Activated T-helper 2 cell treated with anti-CD3 and anti-CD28 coated beads, Interferon-gamma antibody, Interleukin-2, Interleukin-4, amounts not matched to agents 10 μg/mL and 5 μg/mL and 100 μg/mL, durations not matched to agents 14 hours and 24 hours and 36 hours (primary cell): Measurements from ENCODE around the gene TMEM170B. TPM values are rescaled to one million over a fixed set of nuclear protein-coding genes. Genes with fewer than 3 reads are reported as not detected.
"Not testable (repeated sequence)": the region's sequence is repeated elsewhere in the genome, so short reads cannot be mapped to it uniquely, and the experiment has no call there.

Source experiments
- DNase-seq: peaks from one replicate; pipeline ENCODE4 v3.0.0; 2021; ENCODE audit warnings: low spot score
- H3K27ac Mint-ChIP-seq: one replicate; pipeline ENCODE4 v1.8.0; 2021; ENCODE audit warnings: mixed read lengths
- H3K27me3 Mint-ChIP-seq: one replicate; pipeline ENCODE4 v1.8.0; 2021; ENCODE audit warnings: low read depth, mixed read lengths
- H3K36me3 Mint-ChIP-seq: one replicate; pipeline ENCODE4 v1.8.0; 2021; ENCODE audit warnings: low read depth, mixed read lengths
- H3K4me1 Mint-ChIP-seq: one replicate; pipeline ENCODE4 v1.8.0; 2021; ENCODE audit warnings: low read depth, mixed read lengths
- H3K4me3 Mint-ChIP-seq: one replicate; pipeline ENCODE4 v1.8.0; 2021; ENCODE audit warnings: low read depth, mild to moderate bottlenecking, moderate library complexity, mixed read lengths
- H3K9me3 Mint-ChIP-seq: one replicate; pipeline ENCODE4 v1.8.0; 2021; ENCODE audit warnings: mixed read lengths
- intact Hi-C: fragments of 100-400 bp; cut with micrococcal nuclease; formaldehyde crosslinking; loops from one replicate; pipeline ENCODE4 v1.15.1; 2023
- total RNA-seq: library from RNA; stranded (reverse); gene quantifications from 2 replicates; pipeline ENCODE4 v1.2.3, GENCODE V29; 2022

Gene TMEM170B
- total RNA-seq, 1 donor from 2014 or later = 0.62 TPM

DNA sequence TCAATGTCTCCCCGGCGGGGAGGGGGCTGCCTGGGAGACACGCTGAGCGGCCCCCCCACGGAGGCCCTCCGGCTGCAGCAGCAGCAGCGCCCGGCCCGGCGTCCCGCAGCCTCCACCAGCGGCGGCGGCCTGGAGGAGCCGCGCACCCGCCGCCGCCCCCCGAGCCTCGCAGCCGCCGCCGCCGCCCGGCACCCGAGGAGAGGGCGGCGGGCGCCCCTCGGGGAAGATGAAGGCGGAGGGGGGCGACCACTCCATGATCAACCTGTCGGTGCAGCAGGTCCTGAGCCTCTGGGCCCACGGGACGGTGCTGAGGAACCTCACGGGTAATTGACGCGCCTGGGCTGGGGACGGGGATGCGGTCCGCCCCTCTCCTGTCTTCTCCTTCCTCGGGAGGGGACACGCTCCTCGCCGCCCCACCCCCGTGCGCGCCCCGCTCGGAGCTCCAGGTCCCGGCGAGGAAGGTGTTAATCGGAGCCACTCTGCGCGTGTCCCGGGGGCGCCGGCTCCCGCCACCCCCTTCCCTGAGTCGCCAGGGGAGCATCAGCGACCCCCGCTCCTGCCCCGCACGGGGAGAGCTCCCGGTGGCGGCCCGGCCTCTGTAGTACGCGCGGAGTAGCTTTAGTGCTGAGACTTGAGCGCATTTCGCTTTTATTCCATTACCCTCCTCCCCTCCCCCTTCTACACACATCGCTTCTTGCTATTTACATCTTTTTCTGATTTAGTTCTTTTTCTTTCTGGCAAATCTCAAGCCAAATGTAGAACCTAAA lies 686 bp downstream of the TMEM170B start:
- H3K9me3 Mint-ChIP-seq = no peaks in the 10 kb centered on the region
- peaks cover 60% of the 10 kb centered on the region for H3K27me3 Mint-ChIP-seq
- peak overlapping the region; percentile 72 for H3K4me3 Mint-ChIP-seq
- DNase-seq = no peak
- intact Hi-C loops = loop anchor here (1.0 to 5.0 kb wide), 2 partner anchors 306 to 445 kb away; partner anchors contain the start of genes NEDD9 and SMIM13
- H3K36me3 Mint-ChIP-seq = no peaks in the 10 kb centered on the region
- no peak overlapping the region for H3K27ac Mint-ChIP-seq
- H3K4me1 Mint-ChIP-seq = peaks cover 5% of the 10 kb centered on the region

DNA sequence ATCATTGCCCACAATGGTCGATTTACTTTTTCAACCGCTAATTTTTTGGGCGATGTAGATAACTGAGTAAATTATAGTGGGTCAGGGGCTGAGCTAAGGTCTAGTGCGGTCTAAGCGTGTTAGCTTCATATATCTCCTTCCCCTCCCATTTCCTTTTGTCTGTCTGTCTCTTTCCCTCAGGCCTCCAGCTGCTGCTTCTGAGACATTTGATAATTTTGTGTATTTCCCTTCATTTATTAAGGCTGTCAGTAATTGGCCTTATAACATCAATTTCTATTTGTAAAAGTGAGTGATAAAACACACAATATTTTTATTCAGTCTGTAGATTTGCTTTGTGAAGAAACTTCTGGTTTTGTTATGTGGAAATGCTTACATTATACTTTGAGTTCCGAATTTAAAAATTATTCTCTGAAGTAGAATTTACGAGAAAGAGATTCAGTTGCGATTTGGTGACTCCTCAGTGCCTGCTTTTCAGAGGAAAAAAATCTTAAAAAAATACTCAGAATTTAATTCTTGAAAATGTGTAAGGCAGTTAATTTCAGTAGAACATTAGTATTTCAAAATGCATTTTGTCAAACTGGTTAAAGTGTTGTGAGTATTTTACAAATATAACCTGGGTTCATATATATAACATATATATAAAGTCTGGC lies 1.4 kb downstream of the TMEM170B start:
- no peaks in the 10 kb centered on the region for H3K9me3 Mint-ChIP-seq
- intact Hi-C loops = loop anchor here (1.0 to 5.0 kb wide), 2 partner anchors 307 to 446 kb away; partner anchors contain the start of genes NEDD9 and SMIM13
- no peaks in the 10 kb centered on the region for H3K36me3 Mint-ChIP-seq
- no peak overlapping the region for H3K27ac Mint-ChIP-seq
- peaks cover 5% of the 10 kb centered on the region for H3K4me1 Mint-ChIP-seq
- no peak for DNase-seq
- peak overlapping the region; percentile 72 for H3K4me3 Mint-ChIP-seq
- H3K27me3 Mint-ChIP-seq = peaks cover 60% of the 10 kb centered on the region

- Mint-ChIP-seq H3K4me1 (no peaks in the 10 kb centered on the region), H3K4me3 (no peak overlapping the region)
- no peak for DNase-seq
Measured at GRCh38 chr6:11542863-11543262, 5.3 kb downstream of the TMEM170B start.

GRCh38 chr6:11543919-11544518 lies 6.5 kb downstream of the TMEM170B start:
- intact Hi-C loops = no loop called here
- DNase-seq = no peak
- peaks cover 33% of the 10 kb centered on the region for H3K27me3 Mint-ChIP-seq
- H3K4me3 Mint-ChIP-seq = no peak overlapping the region
- H3K36me3 Mint-ChIP-seq = no peaks in the 10 kb centered on the region
- H3K27ac Mint-ChIP-seq = no peak overlapping the region
- no peaks in the 10 kb centered on the region for H3K4me1 Mint-ChIP-seq
- H3K9me3 Mint-ChIP-seq = no peaks in the 10 kb centered on the region

More at GRCh38 chr6:11542863-11543262, 5.3 kb downstream of the TMEM170B start:
- intact Hi-C loops = no loop called here
- no peaks in the 10 kb centered on the region for H3K9me3 Mint-ChIP-seq
- no peaks in the 10 kb centered on the region for H3K36me3 Mint-ChIP-seq
- H3K27ac Mint-ChIP-seq = no peak overlapping the region
- H3K27me3 Mint-ChIP-seq = peaks cover 39% of the 10 kb centered on the region

GRCh38 chr6:11547846-11548245 lies 10.3 kb downstream of the TMEM170B start:
- H3K36me3 Mint-ChIP-seq = not testable (repeated sequence)

GRCh38 chr6:11548578-11548977 lies 11.0 kb downstream of the TMEM170B start:
- H3K4me3 Mint-ChIP-seq, H3K36me3 Mint-ChIP-seq: not testable (repeated sequence)

More at GRCh38 chr6:11547846-11548245, 10.3 kb downstream of the TMEM170B start:
- H3K4me3 Mint-ChIP-seq, intact Hi-C loops, H3K9me3 Mint-ChIP-seq, H3K4me1 Mint-ChIP-seq, H3K27me3 Mint-ChIP-seq, DNase-seq, H3K27ac Mint-ChIP-seq: not testable (repeated sequence)

GRCh38 chr6:11551053-11551452 lies 13.5 kb downstream of the TMEM170B start:
- no peaks in the 10 kb centered on the region for H3K36me3 Mint-ChIP-seq
- no peak overlapping the region for H3K4me3 Mint-ChIP-seq
- H3K27me3 Mint-ChIP-seq = peaks cover 5% of the 10 kb centered on the region
- DNase-seq = no peak
- peaks cover 3% of the 10 kb centered on the region for H3K4me1 Mint-ChIP-seq
- H3K27ac Mint-ChIP-seq = no peak overlapping the region
- intact Hi-C loops = no loop called here
- no peaks in the 10 kb centered on the region for H3K9me3 Mint-ChIP-seq

More at GRCh38 chr6:11548578-11548977, 11.0 kb downstream of the TMEM170B start:
- H3K9me3 Mint-ChIP-seq, H3K27me3 Mint-ChIP-seq, H3K4me1 Mint-ChIP-seq, DNase-seq, H3K27ac Mint-ChIP-seq, intact Hi-C loops: not testable (repeated sequence)

GRCh38 chr6:11552442-11552841 lies 14.9 kb downstream of the TMEM170B start:
- H3K4me3 Mint-ChIP-seq = no peak overlapping the region
- no peak overlapping the region for H3K27ac Mint-ChIP-seq
- peaks cover 5% of the 10 kb centered on the region for H3K27me3 Mint-ChIP-seq
- DNase-seq = no peak
- no peaks in the 10 kb centered on the region for H3K9me3 Mint-ChIP-seq
- no peaks in the 10 kb centered on the region for H3K36me3 Mint-ChIP-seq
- intact Hi-C loops = no loop called here
- H3K4me1 Mint-ChIP-seq = peaks cover 3% of the 10 kb centered on the region

DNA sequence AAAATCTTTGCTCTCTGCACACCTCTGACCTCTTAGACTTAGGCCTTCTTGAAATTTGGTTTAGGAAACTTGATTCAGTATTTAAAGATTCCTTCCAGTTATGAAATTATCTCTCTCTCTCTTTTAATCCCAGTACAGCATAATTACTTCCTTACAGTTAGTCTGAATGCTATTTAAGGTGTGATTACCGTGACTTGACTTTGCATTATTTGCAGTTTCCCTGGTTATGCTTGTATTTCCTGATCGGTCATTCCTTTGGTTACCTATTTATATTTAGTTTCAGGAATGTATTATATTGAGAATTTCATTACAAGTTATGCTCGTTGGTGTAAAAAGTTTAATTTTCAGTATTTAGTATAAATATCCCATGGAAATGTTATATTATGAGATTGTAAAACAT lies 16.3 kb downstream of the TMEM170B start:
- intact Hi-C loops = no loop called here
- no peaks in the 10 kb centered on the region for H3K36me3 Mint-ChIP-seq
- DNase-seq = no peak
- H3K27me3 Mint-ChIP-seq = peaks cover 5% of the 10 kb centered on the region
- H3K9me3 Mint-ChIP-seq = no peaks in the 10 kb centered on the region
- H3K4me1 Mint-ChIP-seq = peaks cover 3% of the 10 kb centered on the region
- H3K4me3 Mint-ChIP-seq = no peak overlapping the region
- H3K27ac Mint-ChIP-seq = no peak overlapping the region

- DNase-seq = no peak
Measured at GRCh38 chr6:11556309-11556708, 18.8 kb downstream of the TMEM170B start.

GRCh38 chr6:11563793-11564192 lies 26.2 kb downstream of the TMEM170B start:
- no peak overlapping the region for H3K27ac Mint-ChIP-seq
- peaks cover 2% of the 10 kb centered on the region for H3K27me3 Mint-ChIP-seq
- no peaks in the 10 kb centered on the region for H3K9me3 Mint-ChIP-seq
- H3K36me3 Mint-ChIP-seq = no peaks in the 10 kb centered on the region
- H3K4me1 Mint-ChIP-seq = no peaks in the 10 kb centered on the region
- no peak overlapping the region for H3K4me3 Mint-ChIP-seq
- no peak for DNase-seq
- intact Hi-C loops = no loop called here

More at GRCh38 chr6:11556309-11556708, 18.8 kb downstream of the TMEM170B start:
- no peak overlapping the region for H3K4me3 Mint-ChIP-seq
- H3K36me3 Mint-ChIP-seq = no peaks in the 10 kb centered on the region
- peaks cover 3% of the 10 kb centered on the region for H3K4me1 Mint-ChIP-seq
- H3K27me3 Mint-ChIP-seq = peaks cover 5% of the 10 kb centered on the region
- H3K9me3 Mint-ChIP-seq = no peaks in the 10 kb centered on the region
- intact Hi-C loops = no loop called here
- H3K27ac Mint-ChIP-seq = no peak overlapping the region

DNA sequence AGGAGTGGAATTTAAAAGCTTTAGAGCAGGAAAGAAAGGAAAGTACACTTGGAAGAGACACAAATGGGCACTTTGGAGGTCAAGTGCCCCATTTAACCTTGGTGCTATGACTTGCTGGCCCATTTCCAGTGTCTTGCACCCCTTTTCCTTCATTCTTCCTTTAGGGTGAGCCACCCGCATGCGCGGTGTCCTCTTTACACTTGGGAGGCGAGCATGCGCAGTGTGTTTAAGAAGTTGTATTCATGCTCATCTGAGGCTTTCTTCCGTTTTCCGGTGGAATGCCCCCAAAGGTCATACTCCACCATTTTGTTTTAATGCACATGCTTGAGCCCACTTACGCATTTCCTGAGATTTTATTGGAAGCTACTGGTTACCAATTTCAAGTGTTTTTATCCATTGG lies 29.1 kb downstream of the TMEM170B start:
- Mint-ChIP-seq H3K27me3 (peaks cover 4% of the 10 kb centered on the region), H3K36me3 (no peaks in the 10 kb centered on the region), H3K4me1 (no peaks in the 10 kb centered on the region), H3K27ac (no peak overlapping the region), H3K4me3 (no peak overlapping the region), H3K9me3 (no peaks in the 10 kb centered on the region)
- no peak for DNase-seq
- intact Hi-C loops = no loop called here

DNA sequence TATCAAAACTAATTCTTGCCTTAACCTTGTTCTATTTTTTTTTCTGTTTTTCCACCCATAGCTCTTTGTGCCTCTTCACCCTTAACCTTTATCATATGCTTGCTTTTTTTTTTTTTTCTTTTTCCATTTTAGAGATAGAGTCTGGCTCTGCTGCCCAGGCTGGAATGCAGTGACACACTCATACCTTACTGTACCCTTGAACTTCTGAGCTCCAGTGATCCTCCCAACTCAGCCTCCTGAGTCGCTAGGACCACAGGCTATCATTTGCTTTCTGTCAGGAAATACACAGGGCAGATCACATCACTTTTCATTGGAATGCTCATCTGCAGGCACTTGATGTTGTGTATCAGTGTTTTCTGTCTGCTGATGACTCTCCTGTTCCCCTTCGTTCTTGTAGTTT lies 33.5 kb downstream of the TMEM170B start:
- peaks cover 3% of the 10 kb centered on the region for H3K4me1 Mint-ChIP-seq
- no peaks in the 10 kb centered on the region for H3K36me3 Mint-ChIP-seq
- H3K27me3 Mint-ChIP-seq = peaks cover 2% of the 10 kb centered on the region
- no peak overlapping the region for H3K27ac Mint-ChIP-seq
- DNase-seq = no peak
- H3K4me3 Mint-ChIP-seq = no peak overlapping the region
- intact Hi-C loops = no loop called here
- no peaks in the 10 kb centered on the region for H3K9me3 Mint-ChIP-seq
